Measurements from ENCODE around the gene TSPAN9. TPM values are rescaled to one million over a fixed set of nuclear protein-coding genes. Genes with fewer than 3 reads are reported as not detected.

TSPAN9 gene
- total RNA-seq, 1 experiment from 2014 or later, result 7.7 TPM

GRCh38 chr12:3117591-3118015 is 40.4 kb downstream of the TSPAN9 start:
- in situ Hi-C loops (cut with HindIII; ENCODE audit: low pct_unique_long_range_greater_than_20kb, low sequenced_read_pairs) (no loop called here), intact Hi-C loops (cut with micrococcal nuclease; ENCODE audit: unreplicated experiment) (no loop called here)
- TF ChIP-seq REST (IDR thresholded peaks at IDR 0.05; ENCODE audit: insufficient read depth in 1 of 2, low read depth in 2 of 2, low read length in 1 of 2), result no peak
- TF ChIP-seq TCF7L2 (IDR thresholded peaks at IDR 0.05; ENCODE audit: low read depth, low read length), result no peak
- TF ChIP-seq SIN3A (IDR thresholded peaks at IDR 0.05; ENCODE audit: borderline replicate concordance, insufficient read depth, low read depth, low read length), result no peak
- no peak for TF ChIP-seq CTCF (IDR thresholded peaks at IDR 0.05)
- no peak for TF ChIP-seq POLR2AphosphoS5 (IDR thresholded peaks at IDR 0.05; ENCODE audit: low read depth, low read length)
- DNase-seq (ENCODE audit: low read depth, low spot score) (no peak), ATAC-seq (no peak)
- Histone ChIP-seq H3K27ac (ENCODE audit: low read length) (no peak overlapping the region), H3K9me3 (ENCODE audit: control insufficient read depth, insufficient read depth, low read depth, low read length) (no peaks in the 10 kb centered on the region), H3K36me3 (ENCODE audit: control insufficient read depth, insufficient read depth, low read length) (no peaks in the 10 kb centered on the region), H3K4me3 (ENCODE audit: low read depth in 2 of 2, low read length in 2 of 2) (no peak overlapping the region), H3K4me1 (ENCODE audit: control insufficient read depth, insufficient read depth, low read length) (no peaks in the 10 kb centered on the region), H3K27me3 (ENCODE audit: control insufficient read depth, insufficient read depth, low read length) (no peaks in the 10 kb centered on the region)
- CTCF ChIA-PET, result no interaction called here
- POLR2A ChIA-PET, result no interaction called here
- BruUV-seq (replicated peaks), result no TSS peak

- Histone ChIP-seq H3K9me3 (ENCODE audit: control insufficient read depth, insufficient read depth, low read depth, low read length) (no peaks in the 10 kb centered on the region), H3K4me1 (ENCODE audit: control insufficient read depth, insufficient read depth, low read length) (no peaks in the 10 kb centered on the region), H3K36me3 (ENCODE audit: control insufficient read depth, insufficient read depth, low read length) (no peaks in the 10 kb centered on the region), H3K4me3 (ENCODE audit: low read depth in 2 of 2, low read length in 2 of 2) (no peak overlapping the region), H3K27me3 (ENCODE audit: control insufficient read depth, insufficient read depth, low read length) (no peaks in the 10 kb centered on the region), H3K27ac (ENCODE audit: low read length) (no peak overlapping the region)
- no TSS peak for BruUV-seq (replicated peaks)
- DNase-seq (ENCODE audit: low read depth, low spot score), result no peak
- POLR2A ChIA-PET, result no interaction called here
- intact Hi-C loops (cut with micrococcal nuclease; ENCODE audit: unreplicated experiment) (no loop called here), in situ Hi-C loops (cut with HindIII; ENCODE audit: low pct_unique_long_range_greater_than_20kb, low sequenced_read_pairs) (no loop called here)
- no peak for TF ChIP-seq REST (IDR thresholded peaks at IDR 0.05; ENCODE audit: insufficient read depth in 1 of 2, low read depth in 2 of 2, low read length in 1 of 2)
- TF ChIP-seq SIN3A (IDR thresholded peaks at IDR 0.05; ENCODE audit: borderline replicate concordance, insufficient read depth, low read depth, low read length), result no peak
- TF ChIP-seq POLR2AphosphoS5 (IDR thresholded peaks at IDR 0.05; ENCODE audit: low read depth, low read length), result no peak
- TF ChIP-seq TCF7L2 (IDR thresholded peaks at IDR 0.05; ENCODE audit: low read depth, low read length), result no peak
- no peak for TF ChIP-seq CTCF (IDR thresholded peaks at IDR 0.05)
- CTCF ChIA-PET, result no interaction called here
- no peak for ATAC-seq
Observed at GRCh38 chr12:3119192-3119755, 42.1 kb downstream of the TSPAN9 start.
